ENCODE results near the gene HORMAD2.
A peak's percentile ranks its signal among the peaks of the same experiment; 100 is the strongest.
"Not testable (repeated sequence)": the region's sequence is repeated elsewhere in the genome, so short reads cannot be mapped to it uniquely, and the experiment has no call there.

The HORMAD2 gene

GRCh38 chr22:30210235-30210909 lies 130.1 kb downstream of the HORMAD2 start:
- DNase-seq (ENCODE audit: low read depth in 2 of 2): no peak

- DNase-seq (ENCODE audit: low read depth in 2 of 2): no peak
Measured at GRCh38 chr22:30211124-30211820, 131.0 kb downstream of the HORMAD2 start.

GRCh38 chr22:30212363-30212995 lies 132.2 kb downstream of the HORMAD2 start:
- no peak for DNase-seq (ENCODE audit: low read depth in 2 of 2)

GRCh38 chr22:30212996-30213441 lies 132.8 kb downstream of the HORMAD2 start:
- DNase-seq (ENCODE audit: low read depth in 2 of 2): no peak

GRCh38 chr22:30214703-30215407 lies 134.6 kb downstream of the HORMAD2 start:
- DNase-seq (ENCODE audit: low read depth in 2 of 2): no peak

GRCh38 chr22:30216272-30216671 lies 136.0 kb downstream of the HORMAD2 start:
- not testable (repeated sequence) for DNase-seq (ENCODE audit: low read depth in 2 of 2)

- DNase-seq (ENCODE audit: low read depth in 2 of 2): no peak
Measured at GRCh38 chr22:30216710-30217109, 136.4 kb downstream of the HORMAD2 start.

GRCh38 chr22:30217698-30218560 lies 137.7 kb downstream of the HORMAD2 start:
- DNase-seq (ENCODE audit: low read depth in 2 of 2): no peak

GRCh38 chr22:30219049-30219654 lies 138.9 kb downstream of the HORMAD2 start:
- no peak for DNase-seq (ENCODE audit: low read depth in 2 of 2)

- no peak for DNase-seq (ENCODE audit: low read depth in 2 of 2)
Measured at GRCh38 chr22:30219668-30220278, 139.5 kb downstream of the HORMAD2 start.

- no peak for DNase-seq (ENCODE audit: low read depth in 2 of 2)
Measured at GRCh38 chr22:30220338-30221012, 140.2 kb downstream of the HORMAD2 start.

- DNase-seq (ENCODE audit: low read depth in 2 of 2): peak; percentile 46 to 55
Measured at GRCh38 chr22:30221121-30221992, 141.1 kb downstream of the HORMAD2 start.

GRCh38 chr22:30222321-30222720 lies 142.1 kb downstream of the HORMAD2 start:
- no peak for DNase-seq (ENCODE audit: low read depth in 2 of 2)

- no peak for DNase-seq (ENCODE audit: low read depth in 2 of 2)
Measured at GRCh38 chr22:30223303-30223702, 143.0 kb downstream of the HORMAD2 start.

GRCh38 chr22:30224161-30224857 lies 144.0 kb downstream of the HORMAD2 start:
- no peak for DNase-seq (ENCODE audit: low read depth in 2 of 2)

- no peak for DNase-seq (ENCODE audit: low read depth in 2 of 2)
Measured at GRCh38 chr22:30225220-30225927, 145.1 kb downstream of the HORMAD2 start.

GRCh38 chr22:30226192-30226832 lies 146.0 kb downstream of the HORMAD2 start:
- DNase-seq (ENCODE audit: low read depth in 2 of 2): no peak
